HCT116 (cell line): Measurements from ENCODE around the gene FOXP1. TPM values are rescaled to one million over a fixed set of nuclear protein-coding genes. Genes with fewer than 3 reads are reported as not detected.

Experiments used
- ATAC-seq: fragments of 200-7000 bp; cut with Tn5 transposase; 2 replicates; pipeline ENCODE4 v1.9.1; 2020; ENCODE audit warnings: mild to moderate bottlenecking, moderate library complexity
- BruUV-seq: library from RNA; stranded (reverse); fragments of 400-500 nt; replicated peaks from 2 replicates; lab custom pipeline; 2021; lab: Mats Ljungman, UMichigan
- CTCF ChIA-PET: fragments of 300-600 bp; sonication (Branson Sonifier 250); formaldehyde crosslinking; loops from one replicate; lab custom pipeline; 2021; ENCODE audit warnings: antibody characterized with exemption; lab: Charles Lee
- POLR2A ChIA-PET: fragments of 300-600, 350-600 bp; sonication (Branson Sonifier 250); formaldehyde crosslinking; loops from one replicate; lab custom pipeline; 2021; ENCODE audit warnings: antibody characterized with exemption; lab: Charles Lee
- RAD21 ChIA-PET, 2 experiments: fragments of 300-600 bp; sonication (Branson Sonifier 250); formaldehyde crosslinking; loops; one replicate each; lab custom pipeline; 2023; ENCODE audit warnings: low total read pairs in 2 of 2; ENCODE audit not compliant: uncharacterized antibody in 2 of 2, unreplicated experiment in 2 of 2, low non-redundant PET in 1 of 2; lab: Charles Lee
- DNase-seq: peaks from one replicate; pipeline ENCODE4 v3.0.0-alpha.2; 2010; ENCODE audit warnings: low read depth, low spot score
- H2AFZ ChIP-seq: fragments of 200-600 bp; shearing (Covaris generic), sonication (generic); 2 replicates; pipeline ENCODE4 v1.6.1; 2017; ENCODE audit warnings: low read depth, mixed run types, mixed read lengths, antibody characterized with exemption, low read length; ENCODE audit not compliant: poor library complexity, severe bottlenecking
- H3K27ac ChIP-seq: 2 replicates; pipeline ENCODE4 v1.5.1; 2012; ENCODE audit warnings: low read depth, low read length
- H3K27me3 ChIP-seq: fragments of 200-600 bp; sonication (generic); 2 replicates; pipeline ENCODE4 v1.6.1; 2016; ENCODE audit warnings: mixed run types, low read length, mixed read lengths; ENCODE audit not compliant: insufficient read depth
- H3K36me3 ChIP-seq, 2 experiments: fragments of 200-500 bp in 1 of 2; fragments of 200-600 bp in 1 of 2; sonication (Bioruptor generic) in 1 of 2; sonication (generic) in 1 of 2; 2 replicates each; pipeline versions ENCODE4 v1.5.1 to v1.6.1; 2014 to 2016; ENCODE audit warnings: low read length in 2 of 2, inconsistent platforms in 1 of 2, mixed read lengths in 1 of 2, mixed run types in 1 of 2; ENCODE audit not compliant: insufficient read depth in 2 of 2, control insufficient read depth in 1 of 2
- H3K4me1 ChIP-seq, 2 experiments: fragments of 200-600 bp in 1 of 2; sonication (generic) in 1 of 2; 2 replicates each; pipeline versions ENCODE4 v1.5.1 to v1.6.1; 2012 to 2017; ENCODE audit warnings: low read length in 2 of 2, inconsistent platforms in 1 of 2, mild to moderate bottlenecking in 1 of 2, mixed read lengths in 1 of 2, mixed run types in 1 of 2, moderate library complexity in 1 of 2; ENCODE audit not compliant: insufficient read depth in 2 of 2, control insufficient read depth in 1 of 2
- H3K4me2 ChIP-seq: fragments of 200-600 bp; sonication (generic); 2 replicates; pipeline ENCODE4 v1.6.1; 2017; ENCODE audit warnings: mixed run types, low read length, mixed read lengths
- H3K4me3 ChIP-seq, 2 experiments: fragments of 200-600 bp in 1 of 2; sonication (generic) in 1 of 2; replicated peaks in 1 of 2; 2 replicates each; pipeline ENCODE4 v1.5.1; 2011 to 2016; ENCODE audit warnings: low read length in 2 of 2, control low read depth in 1 of 2, low read depth in 1 of 2, mild to moderate bottlenecking in 1 of 2, mixed read lengths in 1 of 2, mixed run types in 1 of 2
- H3K79me2 ChIP-seq: fragments of 200-600 bp; sonication (generic); 2 replicates; pipeline ENCODE4 v1.6.1; 2017; ENCODE audit warnings: mild to moderate bottlenecking, mixed run types, low read length, moderate library complexity, mixed read lengths; ENCODE audit not compliant: insufficient read depth
- H3K9ac ChIP-seq: fragments of 200-600 bp; sonication (generic); 2 replicates; pipeline ENCODE4 v1.6.1; 2016; ENCODE audit warnings: low read length, mixed read lengths
- H3K9me2 ChIP-seq: fragments of 200-600 bp; sonication (generic), shearing (Covaris generic); 2 replicates; pipeline ENCODE4 v1.6.1; 2017; ENCODE audit warnings: mixed run types, mild to moderate bottlenecking, moderate library complexity; ENCODE audit not compliant: insufficient read depth
- H3K9me3 ChIP-seq, 2 experiments: fragments of 200-500 bp in 1 of 2; fragments of 200-600 bp in 1 of 2; sonication (Bioruptor generic) in 1 of 2; sonication (generic) in 1 of 2; 2 replicates each; pipeline ENCODE4 v1.6.1; 2014 to 2017; ENCODE audit warnings: low read length in 2 of 2, mixed read lengths in 2 of 2, inconsistent platforms in 1 of 2, low read depth in 1 of 2, mild to moderate bottlenecking in 1 of 2, mixed run types in 1 of 2, moderate library complexity in 1 of 2; ENCODE audit not compliant: control insufficient read depth in 1 of 2, insufficient read depth in 1 of 2
- H4K20me1 ChIP-seq: fragments of 200-600 bp; sonication (generic), shearing (Covaris generic); 2 replicates; pipeline ENCODE4 v1.6.1; 2017; ENCODE audit warnings: mixed run types, mild to moderate bottlenecking, moderate library complexity; ENCODE audit not compliant: insufficient read depth
- CBX3 ChIP-seq: IDR thresholded peaks from 2 replicates; pipeline ENCODE4 v1.6.1; 2012; ENCODE audit warnings: low read depth
- CEBPB ChIP-seq: IDR thresholded peaks from 2 replicates; pipeline ENCODE4 v1.6.1; 2012; ENCODE audit warnings: low read depth
- EGR1 ChIP-seq: IDR thresholded peaks from 2 replicates; pipeline ENCODE4 v1.6.1; 2012; ENCODE audit warnings: low read depth
- ELF1 ChIP-seq: IDR thresholded peaks from 2 replicates; pipeline ENCODE4 v1.6.1; 2012; ENCODE audit warnings: low read depth, borderline replicate concordance
- EZH2 ChIP-seq: fragments of 200-600 bp; sonication (generic); IDR thresholded peaks from 2 replicates; pipeline ENCODE4 v1.6.1; 2017; ENCODE audit warnings: antibody characterized with exemption, mixed run types
- POLR2A ChIP-seq: IDR thresholded peaks from 2 replicates; pipeline ENCODE4 v1.7.0; 2011; ENCODE audit warnings: borderline replicate concordance; ENCODE audit not compliant: insufficient read depth, insufficient read length; ENCODE audit errors: extremely low read depth
- POLR2AphosphoS5 ChIP-seq: IDR thresholded peaks from 2 replicates; pipeline ENCODE4 v1.6.1; 2011; ENCODE audit warnings: mild to moderate bottlenecking, low read depth, low read length, moderate library complexity
- RAD21 ChIP-seq: IDR thresholded peaks from 2 replicates; pipeline ENCODE4 v1.6.1; 2012; ENCODE audit warnings: low read depth, mild to moderate bottlenecking
- SP1 ChIP-seq: IDR thresholded peaks from 2 replicates; pipeline ENCODE4 v1.6.1; 2012; ENCODE audit warnings: low read depth
- SRF ChIP-seq: IDR thresholded peaks from 2 replicates; pipeline ENCODE4 v1.6.1; 2012; ENCODE audit warnings: low read depth
- TCF7L2 ChIP-seq: IDR thresholded peaks from 2 replicates; pipeline ENCODE4 v1.7.0; 2011; ENCODE audit warnings: borderline replicate concordance, inconsistent platforms; ENCODE audit not compliant: insufficient read depth, insufficient read length; ENCODE audit errors: extremely low read depth
- ZFX ChIP-seq: fragments of 450-650 bp; IDR thresholded peaks from 2 replicates; pipeline ENCODE4 v1.6.1; 2017
- ZNF274 ChIP-seq: fragments of 200-500 bp; sonication (Bioruptor generic); IDR thresholded peaks from 2 replicates; pipeline ENCODE4 v1.6.1; 2014; ENCODE audit warnings: mild to moderate bottlenecking, low read depth, low read length, inconsistent platforms
- intact Hi-C: fragments of 100-400 bp; cut with micrococcal nuclease; formaldehyde crosslinking; loops from 2 replicates; pipeline ENCODE4 v1.10.0; 2022
- total RNA-seq: library from RNA; stranded (reverse); gene quantifications from one replicate; pipeline ENCODE4 v1.2.1, GENCODE V29; 2021; ENCODE audit not compliant: unreplicated experiment
- TF ChIP-seq, protein P1 (sequence below), 3 experiments: fragments of 200-600 bp in 1 of 3; sonication (generic) in 1 of 3; IDR thresholded peaks in 2 of 3; conservative IDR thresholded peaks in 1 of 3; 2 replicates each; pipeline ENCODE4 v1.5.1; 2012 to 2017; ENCODE audit warnings: low read depth in 2 of 3, low read length in 2 of 3, antibody characterized with exemption in 1 of 3, borderline replicate concordance in 1 of 3, control low read depth in 1 of 3, mild to moderate bottlenecking in 1 of 3, mixed read lengths in 1 of 3, mixed run types in 1 of 3, moderate library complexity in 1 of 3; ENCODE audit not compliant: insufficient read depth in 1 of 3
- TF ChIP-seq, protein P2 (sequence below): IDR thresholded peaks from 2 replicates; pipeline ENCODE4 v1.6.1; 2012

Gene FOXP1
- total RNA-seq, 1 experiment from 2014 or later: 11.4 TPM

DNA sequence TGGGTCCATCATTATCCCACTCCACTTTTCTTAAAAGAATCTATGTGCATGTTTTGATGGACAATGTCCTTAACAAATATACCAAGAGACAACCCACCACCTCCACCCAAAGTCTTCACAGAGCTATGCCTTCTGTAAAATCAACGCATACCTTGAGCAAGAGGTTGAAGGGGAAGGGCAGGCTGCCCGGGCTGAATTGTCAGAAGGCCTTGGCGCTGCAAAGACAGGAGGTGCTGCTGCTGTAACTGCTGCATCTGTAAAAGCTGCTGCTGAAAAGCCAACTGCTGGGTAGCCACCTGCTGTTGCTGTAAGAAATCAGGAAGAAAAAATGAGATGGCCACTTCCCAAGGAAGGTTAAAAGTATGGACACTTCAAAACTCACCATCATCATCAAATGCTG, 536.7 kb downstream of the FOXP1 start (continued):
- no peak for TF ChIP-seq TCF7L2
- TF ChIP-seq ELF1: no peak
- TF ChIP-seq POLR2AphosphoS5: no peak
- no peak for TF ChIP-seq CBX3
- TF ChIP-seq, all 23 proteins: peak for 0

DNA sequence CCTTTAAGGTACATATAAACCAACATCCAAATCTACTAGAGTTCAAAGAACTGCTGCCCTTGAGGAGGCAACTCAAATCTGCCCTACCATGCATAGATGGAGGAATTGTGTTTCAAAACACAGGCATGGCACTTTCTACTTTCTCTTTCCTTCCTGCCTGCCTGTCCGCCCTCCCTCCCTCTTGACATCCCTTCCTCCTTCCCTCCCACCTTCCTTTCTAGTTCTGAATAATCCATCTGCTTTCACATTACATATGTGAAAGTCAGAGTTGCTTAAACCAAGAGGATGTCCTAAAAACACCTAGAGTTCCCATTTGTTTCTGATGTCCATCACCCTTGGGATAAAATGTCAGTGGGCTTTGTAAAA, 537.6 kb downstream of the FOXP1 start:
- no peaks in the 10 kb centered on the region for H3K36me3 ChIP-seq
- H3K27me3 ChIP-seq: no peaks in the 10 kb centered on the region
- intact Hi-C loops: no loop called here
- no peaks in the 10 kb centered on the region; a peak in 1 of 4 replicates for H3K9me3 ChIP-seq
- DNase-seq (no peak), ATAC-seq (no peak)
- H3K4me3 ChIP-seq: no peak overlapping the region
- H2AFZ ChIP-seq: no peak overlapping the region
- H3K4me2 ChIP-seq: no peak overlapping the region
- H3K79me2 ChIP-seq: no peaks in the 10 kb centered on the region
- no peaks in the 10 kb centered on the region for H3K9me2 ChIP-seq
- POLR2A ChIA-PET: no interaction called here
- CTCF ChIA-PET: no interaction called here
- H4K20me1 ChIP-seq: no peaks in the 10 kb centered on the region; the same call in 1 of the 2 replicates
- no TSS peak for BruUV-seq
- RAD21 ChIA-PET: no interaction called here
- no peak overlapping the region for H3K9ac ChIP-seq
- no peak overlapping the region for H3K27ac ChIP-seq
- no peaks in the 10 kb centered on the region for H3K4me1 ChIP-seq
- TF ChIP-seq POLR2A (no peak), CEBPB (no peak), TCF7L2 (no peak), ZNF274 (no peak), RAD21 (no peak), EGR1 (no peak), SRF (no peak), SP1 (no peak), ELF1 (no peak), EZH2 (no peak), ZFX (no peak), CBX3 (no peak), POLR2AphosphoS5 (no peak)
- TF ChIP-seq, protein P1, sequence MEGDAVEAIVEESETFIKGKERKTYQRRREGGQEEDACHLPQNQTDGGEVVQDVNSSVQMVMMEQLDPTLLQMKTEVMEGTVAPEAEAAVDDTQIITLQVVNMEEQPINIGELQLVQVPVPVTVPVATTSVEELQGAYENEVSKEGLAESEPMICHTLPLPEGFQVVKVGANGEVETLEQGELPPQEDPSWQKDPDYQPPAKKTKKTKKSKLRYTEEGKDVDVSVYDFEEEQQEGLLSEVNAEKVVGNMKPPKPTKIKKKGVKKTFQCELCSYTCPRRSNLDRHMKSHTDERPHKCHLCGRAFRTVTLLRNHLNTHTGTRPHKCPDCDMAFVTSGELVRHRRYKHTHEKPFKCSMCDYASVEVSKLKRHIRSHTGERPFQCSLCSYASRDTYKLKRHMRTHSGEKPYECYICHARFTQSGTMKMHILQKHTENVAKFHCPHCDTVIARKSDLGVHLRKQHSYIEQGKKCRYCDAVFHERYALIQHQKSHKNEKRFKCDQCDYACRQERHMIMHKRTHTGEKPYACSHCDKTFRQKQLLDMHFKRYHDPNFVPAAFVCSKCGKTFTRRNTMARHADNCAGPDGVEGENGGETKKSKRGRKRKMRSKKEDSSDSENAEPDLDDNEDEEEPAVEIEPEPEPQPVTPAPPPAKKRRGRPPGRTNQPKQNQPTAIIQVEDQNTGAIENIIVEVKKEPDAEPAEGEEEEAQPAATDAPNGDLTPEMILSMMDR (IDR thresholded peaks at IDR 0.05 in 2 of 3, conservative IDR thresholded peaks at IDR 0.05 in 1 of 3; ENCODE audit: borderline replicate concordance in 1 of 3, insufficient read depth in 1 of 3, low read depth in 2 of 3, low read length in 2 of 3): no peak
- TF ChIP-seq, protein P2, sequence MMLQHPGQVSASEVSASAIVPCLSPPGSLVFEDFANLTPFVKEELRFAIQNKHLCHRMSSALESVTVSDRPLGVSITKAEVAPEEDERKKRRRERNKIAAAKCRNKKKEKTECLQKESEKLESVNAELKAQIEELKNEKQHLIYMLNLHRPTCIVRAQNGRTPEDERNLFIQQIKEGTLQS: no peak
